ENCODE results near the gene UBN1.

DNA sequence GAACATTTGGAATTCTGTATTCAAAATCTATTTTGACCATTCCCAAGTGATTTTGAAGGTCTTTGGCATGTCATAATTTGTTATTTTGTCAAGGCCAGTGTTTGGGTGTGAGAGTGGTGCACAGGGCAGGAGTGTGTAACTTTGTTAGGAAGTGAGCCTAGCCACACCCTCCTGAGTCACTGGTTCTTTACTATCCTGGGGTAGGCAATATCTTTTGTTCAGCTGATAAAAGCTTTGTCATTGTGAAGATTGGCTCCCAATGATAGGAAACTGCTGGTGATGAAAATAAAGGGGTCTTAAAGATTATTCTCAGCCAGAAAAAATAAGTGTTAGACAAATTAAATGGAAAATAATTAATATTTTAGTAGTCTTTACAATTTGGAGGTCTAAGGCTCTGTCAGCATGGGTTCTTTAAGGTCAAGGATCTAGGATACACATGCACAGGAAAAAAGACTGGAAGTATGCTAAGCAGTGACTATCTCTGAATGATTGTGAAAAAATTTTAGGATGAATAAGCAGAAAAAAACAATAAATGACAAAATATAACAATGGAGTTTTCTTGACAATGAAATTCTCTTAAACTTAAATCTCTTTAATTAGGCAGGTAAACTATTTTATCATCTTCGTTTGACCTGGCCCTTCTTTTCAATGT lies 5.1 kb downstream of the UBN1 start:
- TF ChIP-seq, protein P1, sequence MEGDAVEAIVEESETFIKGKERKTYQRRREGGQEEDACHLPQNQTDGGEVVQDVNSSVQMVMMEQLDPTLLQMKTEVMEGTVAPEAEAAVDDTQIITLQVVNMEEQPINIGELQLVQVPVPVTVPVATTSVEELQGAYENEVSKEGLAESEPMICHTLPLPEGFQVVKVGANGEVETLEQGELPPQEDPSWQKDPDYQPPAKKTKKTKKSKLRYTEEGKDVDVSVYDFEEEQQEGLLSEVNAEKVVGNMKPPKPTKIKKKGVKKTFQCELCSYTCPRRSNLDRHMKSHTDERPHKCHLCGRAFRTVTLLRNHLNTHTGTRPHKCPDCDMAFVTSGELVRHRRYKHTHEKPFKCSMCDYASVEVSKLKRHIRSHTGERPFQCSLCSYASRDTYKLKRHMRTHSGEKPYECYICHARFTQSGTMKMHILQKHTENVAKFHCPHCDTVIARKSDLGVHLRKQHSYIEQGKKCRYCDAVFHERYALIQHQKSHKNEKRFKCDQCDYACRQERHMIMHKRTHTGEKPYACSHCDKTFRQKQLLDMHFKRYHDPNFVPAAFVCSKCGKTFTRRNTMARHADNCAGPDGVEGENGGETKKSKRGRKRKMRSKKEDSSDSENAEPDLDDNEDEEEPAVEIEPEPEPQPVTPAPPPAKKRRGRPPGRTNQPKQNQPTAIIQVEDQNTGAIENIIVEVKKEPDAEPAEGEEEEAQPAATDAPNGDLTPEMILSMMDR (IDR thresholded peaks at IDR 0.05; ENCODE audit: extremely low read depth in 1 of 2, insufficient read depth in 1 of 2, low read depth in 1 of 2, low read length in 2 of 2): no peak
- TF ChIP-seq EZH2 (IDR thresholded peaks at IDR 0.05; ENCODE audit: borderline replicate concordance, low read depth, low read length, severe bottlenecking) (no peak), POLR2AphosphoS5 (IDR thresholded peaks at IDR 0.05; ENCODE audit: insufficient read depth, low read depth, low read length) (no peak), POLR2A (IDR thresholded peaks at IDR 0.05; ENCODE audit: low read depth, low read length) (no peak), JUN (IDR thresholded peaks at IDR 0.05; ENCODE audit: borderline replicate concordance, insufficient read depth, insufficient read length, low read depth) (no peak), MYC (IDR thresholded peaks at IDR 0.05; ENCODE audit: low read depth, low read length) (no peak), GATA2 (IDR thresholded peaks at IDR 0.05; ENCODE audit: insufficient read depth, insufficient read length, low read depth, low read length) (peak; percentile 67)
- TF ChIP-seq, protein P2, sequence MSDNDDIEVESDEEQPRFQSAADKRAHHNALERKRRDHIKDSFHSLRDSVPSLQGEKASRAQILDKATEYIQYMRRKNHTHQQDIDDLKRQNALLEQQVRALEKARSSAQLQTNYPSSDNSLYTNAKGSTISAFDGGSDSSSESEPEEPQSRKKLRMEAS (IDR thresholded peaks at IDR 0.05; ENCODE audit: insufficient read depth, insufficient read length): no peak

Data from endothelial cell of umbilical vein (primary cell).